NB4 (cell line): Measurements from ENCODE around the gene EXOC6B.

Experiments used
- CTCF ChIP-seq: IDR thresholded peaks from one replicate; pipeline ENCODE4 v1.5.1; 2012; ENCODE audit warnings: low read depth, low read length
- MAX ChIP-seq: IDR thresholded peaks from 2 replicates; pipeline ENCODE4 v1.6.1; 2011; ENCODE audit warnings: low read depth, low read length
- MYC ChIP-seq: IDR thresholded peaks from 2 replicates; pipeline ENCODE4 v1.6.1; 2011; ENCODE audit warnings: low read depth, low read length
- POLR2A ChIP-seq: IDR thresholded peaks from 2 replicates; pipeline ENCODE4 v1.6.1; 2011; ENCODE audit warnings: mild to moderate bottlenecking; ENCODE audit not compliant: insufficient read length; ENCODE audit errors: extremely low read depth

- no peak for TF ChIP-seq POLR2A
- TF ChIP-seq CTCF, result no peak
- TF ChIP-seq MAX, result no peak
- no peak for TF ChIP-seq MYC
Observed at GRCh38 chr2:72136933-72137497, 688.8 kb downstream of the EXOC6B start.
